HG03442 (cell line): ENCODE measurements around the gene KCNIP3.

Source experiments
- ATAC-seq: cut with Tn5 transposase; IDR thresholded peaks from one replicate; pipeline ENCODE4 v1.9.1; 2021; ENCODE audit warnings: mild to moderate bottlenecking, moderate library complexity; ENCODE audit not compliant: unreplicated experiment

The KCNIP3 gene

GRCh38 chr2:95294579-95295250 lies 2.4 kb upstream of the KCNIP3 start:
- no peak for ATAC-seq

DNA sequence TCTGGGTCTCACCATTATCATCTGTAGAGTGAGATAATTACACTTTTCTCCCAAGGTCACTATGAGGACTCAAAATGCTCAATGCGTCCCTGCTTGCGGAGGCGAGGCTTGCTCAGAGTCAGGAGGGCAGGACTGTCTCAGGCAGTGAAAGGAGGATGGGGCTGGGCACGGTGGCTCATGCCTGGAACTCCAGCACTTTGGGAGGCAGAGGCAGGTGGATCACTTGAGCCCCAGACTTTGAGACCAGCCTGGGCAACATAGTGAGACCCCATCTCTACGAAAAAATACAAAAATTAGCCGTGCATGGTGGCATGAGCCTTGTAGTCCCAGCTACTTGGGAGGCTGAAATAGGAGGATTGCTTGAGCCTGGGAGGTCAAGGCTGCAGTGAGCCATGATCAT lies 1.8 kb upstream of the KCNIP3 start:
- ATAC-seq, result no peak

DNA sequence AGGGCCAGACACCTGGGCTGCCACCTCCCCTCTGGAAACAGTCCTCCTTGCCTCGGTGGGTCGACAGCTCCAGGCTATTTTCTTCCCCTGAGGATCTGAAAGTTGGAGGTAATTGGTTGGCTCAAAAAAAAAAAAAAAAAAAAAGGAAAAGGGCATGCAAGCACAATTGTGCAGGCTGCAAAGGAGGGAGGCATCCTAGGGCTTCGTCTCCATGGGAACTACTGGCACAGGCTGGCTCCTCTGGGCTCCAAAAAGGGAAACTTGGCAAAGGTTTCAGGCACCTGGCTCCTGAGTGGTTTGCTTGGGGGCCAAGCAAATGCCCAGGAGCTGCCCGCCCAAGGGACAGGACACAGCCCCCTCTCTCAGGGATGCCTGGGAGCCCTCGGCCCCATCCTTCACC lies 1.1 kb upstream of the KCNIP3 start:
- ATAC-seq, result no peak

DNA sequence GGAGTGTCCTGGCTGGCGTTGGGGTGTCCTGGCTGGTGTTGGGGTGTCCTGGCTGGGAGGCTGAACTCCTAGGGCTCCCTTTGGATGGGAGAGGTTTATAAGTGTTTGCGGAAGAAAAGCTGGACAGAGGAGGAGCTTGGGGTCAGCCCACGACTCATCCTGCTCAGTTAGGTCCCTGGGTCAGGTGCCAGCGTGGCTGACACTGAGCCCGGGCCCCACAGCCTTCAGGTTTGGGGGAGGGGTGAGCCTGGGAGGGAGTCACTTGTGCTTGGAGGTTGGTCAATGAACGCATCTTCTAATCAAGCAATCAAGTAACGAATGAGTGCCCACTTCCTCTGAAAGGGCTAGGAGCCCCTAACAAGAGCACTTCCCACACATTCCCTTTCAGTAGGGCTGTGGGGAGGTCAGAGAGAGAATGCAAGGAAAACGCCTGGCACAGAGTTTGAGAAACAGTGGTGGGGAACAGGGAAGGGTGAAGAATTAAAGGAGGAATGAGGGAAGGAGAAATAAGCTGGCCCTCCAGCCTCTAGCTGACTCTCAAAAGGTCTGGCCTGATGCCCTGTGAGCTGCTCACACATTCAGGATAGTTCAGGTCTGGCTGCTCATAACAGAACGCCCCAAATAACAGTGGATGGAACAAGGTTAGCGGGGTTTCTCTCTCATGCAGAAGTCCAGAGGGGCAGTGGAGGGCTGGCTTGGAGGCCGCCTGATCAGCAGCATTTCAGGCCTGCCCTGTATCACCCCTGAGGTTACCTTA lies 670 bp downstream of the KCNIP3 start:
- no peak for ATAC-seq

DNA sequence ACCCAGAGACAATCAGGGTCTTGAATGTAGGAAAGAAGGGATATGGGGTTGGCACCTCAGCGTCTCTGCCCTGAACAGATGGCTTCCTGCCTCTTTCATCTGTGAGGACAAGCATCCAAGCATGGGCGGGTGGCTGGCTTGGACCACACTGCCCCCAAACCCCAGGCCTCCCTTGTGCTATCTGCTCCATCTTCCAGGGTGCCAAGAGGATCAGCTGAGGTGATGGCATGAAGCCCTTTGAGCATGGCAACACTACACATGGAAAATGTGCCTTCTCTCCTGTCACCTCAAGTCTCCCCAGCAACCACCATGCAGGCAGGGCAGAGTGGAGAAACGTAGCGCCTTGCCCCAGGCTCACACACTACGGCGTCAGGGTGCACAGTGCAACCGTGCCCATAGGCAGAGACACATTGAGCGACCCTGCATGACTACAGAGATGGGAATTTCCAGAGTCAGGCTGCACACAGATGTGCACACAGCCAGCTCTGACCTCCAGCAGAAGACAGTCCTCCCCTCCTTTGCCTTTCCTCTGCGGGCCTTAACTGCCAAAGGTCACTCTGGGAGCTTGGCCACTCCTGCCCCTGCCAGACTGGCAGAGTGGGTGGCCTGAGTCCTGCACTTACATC lies 1.5 kb downstream of the KCNIP3 start:
- ATAC-seq, result no peak

- ATAC-seq, result no peak
These were observed 2.8 kb downstream of the KCNIP3 start for GRCh38 chr2:95299961-95300360.

GRCh38 chr2:95300450-95300849 lies 3.3 kb downstream of the KCNIP3 start:
- ATAC-seq, result no peak

DNA sequence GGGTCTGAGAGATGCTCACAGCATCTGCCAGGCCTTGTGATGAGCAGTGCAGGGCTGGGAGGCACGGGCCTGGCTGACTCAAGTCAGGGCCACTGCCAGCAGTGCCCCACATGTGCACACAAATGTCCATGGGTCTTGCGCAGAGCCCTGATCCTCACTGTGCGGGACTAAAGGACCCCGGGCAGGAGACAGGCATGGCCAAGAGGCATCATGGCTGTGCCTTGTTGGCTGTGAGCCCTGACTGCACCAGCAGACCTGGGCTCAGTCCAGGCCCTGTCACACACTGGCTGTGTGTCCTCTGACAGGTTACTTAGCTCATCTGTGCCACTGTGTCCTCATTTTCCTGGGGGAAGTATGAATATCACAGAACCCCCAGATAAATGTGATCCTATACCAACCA lies 4.0 kb downstream of the KCNIP3 start:
- ATAC-seq, result no peak

- ATAC-seq, result no peak
These were observed 4.9 kb downstream of the KCNIP3 start for GRCh38 chr2:95301876-95302641.

DNA sequence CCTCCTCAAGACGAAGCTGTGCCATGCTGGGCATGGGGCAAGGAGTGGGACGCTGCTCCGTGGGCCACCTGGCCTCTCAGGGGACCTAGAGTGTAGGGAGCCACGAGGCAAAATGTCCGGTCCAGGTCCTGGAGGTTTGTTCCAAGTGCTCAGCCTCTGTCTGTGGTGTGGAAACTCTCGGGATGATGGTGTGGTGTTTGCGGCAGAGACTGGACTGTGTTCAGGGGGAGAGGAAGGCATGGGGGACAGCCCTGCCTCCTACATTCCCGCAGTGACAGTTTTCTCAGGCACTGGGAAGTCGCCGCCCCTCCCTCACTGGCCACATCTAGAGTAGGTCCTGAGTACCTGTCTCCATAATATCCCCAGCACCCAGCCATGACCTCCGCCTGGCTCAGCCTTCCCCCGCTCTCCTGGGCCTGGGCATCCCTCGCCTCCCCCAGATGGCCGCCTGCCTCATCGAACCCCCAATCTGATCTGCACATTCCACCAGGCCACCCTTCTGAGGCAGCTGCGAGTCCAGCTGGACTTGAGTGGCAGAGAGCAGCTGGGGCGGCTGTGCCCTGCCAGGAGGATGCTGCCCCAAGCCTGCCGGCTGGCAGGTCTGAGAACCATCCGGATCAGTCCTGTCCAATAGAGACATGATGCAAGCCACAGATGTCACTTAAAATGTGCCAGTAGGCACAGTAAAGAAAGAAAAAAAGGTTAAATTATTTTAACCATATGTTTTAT lies 6.2 kb downstream of the KCNIP3 start:
- ATAC-seq, result no peak

DNA sequence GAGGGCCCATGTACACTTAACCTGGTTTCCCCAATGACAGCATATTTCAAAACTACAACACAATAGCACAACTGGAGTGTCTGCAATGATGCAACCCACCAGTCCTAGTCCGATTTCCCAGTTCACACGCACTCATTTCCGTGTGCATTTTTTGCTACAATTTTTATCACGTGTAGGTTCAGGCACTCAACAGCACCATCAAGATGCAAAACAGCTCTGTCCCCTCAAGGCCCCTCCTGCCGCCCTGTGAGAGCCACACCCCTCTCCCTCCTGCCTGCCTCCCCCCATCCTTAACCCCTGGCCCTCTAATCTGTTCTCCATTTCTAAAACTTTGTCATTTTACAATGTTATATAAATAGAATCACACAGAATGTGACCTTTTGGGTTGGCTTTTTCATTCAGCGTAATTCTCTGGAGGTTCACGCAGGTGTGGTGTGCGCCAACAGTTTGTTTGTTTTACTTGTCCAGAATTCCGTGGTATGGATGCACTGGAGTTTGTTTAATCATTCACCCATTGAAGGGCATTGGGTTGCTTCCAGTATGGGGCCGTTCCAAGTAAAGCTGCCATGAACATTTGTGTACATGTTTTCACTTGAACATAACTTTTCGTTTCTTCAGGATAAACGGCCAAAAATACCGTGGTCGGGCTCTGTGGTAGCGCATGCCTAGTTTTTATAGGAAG lies 8.4 kb downstream of the KCNIP3 start:
- no peak for ATAC-seq

DNA sequence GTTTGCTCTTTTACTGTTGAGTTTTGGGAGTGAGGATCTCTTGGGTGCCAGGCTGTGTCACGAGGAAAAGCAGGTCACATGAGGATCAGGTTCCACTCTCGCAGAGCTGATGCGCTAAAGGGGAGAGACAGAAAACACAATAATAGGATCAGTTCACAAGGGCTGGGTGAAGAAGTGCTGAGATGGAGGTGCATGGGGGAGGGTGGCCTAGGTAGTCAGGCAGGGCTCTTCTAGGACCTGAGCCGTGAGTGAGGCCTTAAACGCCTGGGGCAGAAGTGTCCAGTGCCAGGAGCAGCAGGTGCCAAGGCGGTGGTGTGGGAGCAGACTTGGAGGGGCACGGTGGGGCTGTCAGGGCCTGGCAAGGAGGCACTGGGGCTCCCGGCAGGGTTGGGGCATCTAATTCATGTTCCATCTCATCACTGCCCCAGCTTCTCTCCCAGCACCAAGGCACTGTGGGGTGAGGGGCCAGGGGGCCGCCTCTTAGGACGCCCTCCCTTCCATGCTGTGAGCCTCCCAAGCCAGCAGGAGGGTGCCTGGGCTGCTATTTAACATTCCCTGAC lies 9.3 kb downstream of the KCNIP3 start:
- no peak for ATAC-seq

- no peak for ATAC-seq
These were observed 9.9 kb downstream of the KCNIP3 start for GRCh38 chr2:95307036-95307435.

DNA sequence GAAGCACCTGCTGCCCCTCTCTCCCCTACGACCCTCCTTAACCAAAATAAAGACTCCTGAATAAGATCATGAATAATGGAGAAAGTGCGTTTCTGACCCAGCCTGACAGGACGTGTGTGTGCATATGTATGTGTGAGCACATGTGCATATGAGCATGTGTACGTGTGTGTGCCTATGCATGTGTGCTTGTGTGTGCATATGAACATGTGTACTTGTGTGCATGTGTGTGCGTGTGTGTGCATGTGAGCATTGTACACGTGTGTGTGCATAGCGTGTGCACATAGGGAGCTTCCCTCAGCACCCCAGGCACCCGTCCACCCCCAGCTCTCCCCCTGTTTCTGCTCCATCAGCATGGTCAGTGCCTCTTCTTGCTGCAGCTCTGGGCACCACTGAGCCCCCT lies 10.7 kb downstream of the KCNIP3 start:
- ATAC-seq, result no peak

DNA sequence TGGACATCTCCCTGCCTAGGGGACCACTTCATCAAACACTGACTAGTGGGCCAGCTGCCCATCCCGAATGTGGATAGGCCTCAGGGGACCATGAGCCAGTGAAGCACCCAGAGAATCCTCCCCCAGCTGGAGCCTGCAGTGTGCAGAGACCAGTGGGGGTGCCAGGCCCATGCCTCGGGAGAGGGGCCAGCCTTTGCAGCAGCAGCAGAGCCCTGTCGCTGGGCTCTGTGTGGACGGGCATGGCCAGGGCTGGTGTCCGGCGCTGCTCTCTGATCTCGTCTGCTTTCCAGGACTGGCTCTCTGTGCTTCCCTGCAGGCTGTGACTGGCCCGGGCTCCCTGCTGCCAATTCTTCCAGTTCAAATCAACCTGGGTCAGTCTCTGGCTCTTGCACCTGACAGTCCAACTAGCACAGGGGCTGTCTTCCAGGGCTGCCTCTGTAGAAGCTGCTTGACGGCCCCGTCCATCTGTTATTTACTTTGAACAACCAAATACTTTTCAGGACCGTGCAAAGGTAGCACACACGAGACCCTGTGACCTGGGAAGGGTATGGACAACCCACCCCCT lies 11.4 kb downstream of the KCNIP3 start:
- no peak for ATAC-seq

DNA sequence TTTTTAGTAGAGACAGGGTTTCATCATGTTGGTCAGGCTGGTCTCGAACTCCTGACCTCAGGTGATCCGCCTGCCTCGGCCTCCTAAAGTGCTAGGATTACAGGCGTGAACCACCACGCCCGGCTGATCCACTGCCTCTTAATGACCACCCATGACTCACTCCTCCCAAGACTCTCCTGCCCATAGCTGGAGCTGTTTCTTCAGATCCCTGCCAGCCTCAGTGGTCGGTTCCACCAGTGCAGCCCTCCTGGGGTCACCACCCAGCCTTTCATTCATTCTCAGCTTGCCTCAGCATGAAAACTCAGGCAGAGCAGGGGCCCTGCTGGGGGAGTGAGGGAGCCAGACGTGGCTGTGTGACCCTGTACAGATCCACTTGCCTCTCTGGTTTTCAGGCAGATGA lies 12.5 kb downstream of the KCNIP3 start:
- ATAC-seq, result no peak

DNA sequence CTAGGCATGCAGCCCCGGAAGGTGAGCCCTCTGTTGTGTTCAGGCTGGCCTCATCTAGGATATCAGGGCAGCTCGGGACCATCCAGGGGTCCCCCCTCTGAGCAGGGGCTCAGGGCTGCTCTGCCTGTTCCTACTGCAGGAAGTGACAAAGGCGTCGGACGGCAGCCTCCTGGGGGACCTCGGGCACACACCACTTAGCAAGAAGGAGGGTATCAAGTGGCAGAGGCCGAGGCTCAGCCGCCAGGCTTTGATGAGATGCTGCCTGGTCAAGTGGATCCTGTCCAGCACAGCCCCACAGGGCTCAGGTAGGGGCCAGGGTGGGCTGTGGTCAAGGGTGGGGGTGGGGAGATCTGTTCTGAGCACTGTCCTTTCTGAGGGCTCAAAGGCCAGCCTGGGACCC lies 13.1 kb downstream of the KCNIP3 start:
- no peak for ATAC-seq

GRCh38 chr2:95310651-95311050 lies 13.5 kb downstream of the KCNIP3 start:
- ATAC-seq, result no peak

GRCh38 chr2:95311815-95312542 lies 14.8 kb downstream of the KCNIP3 start:
- no peak for ATAC-seq
